ENCODE measurements around the gene MUS81. TPM values are rescaled to one million over a fixed set of nuclear protein-coding genes. Genes with fewer than 3 reads are reported as not detected.

Gene MUS81
- total and polyA plus RNA-seq, 2 donors (not counting 3 experiments of a cell fraction or from before 2014, with no cell fraction given): 57.9 to 76.9 TPM

DNA sequence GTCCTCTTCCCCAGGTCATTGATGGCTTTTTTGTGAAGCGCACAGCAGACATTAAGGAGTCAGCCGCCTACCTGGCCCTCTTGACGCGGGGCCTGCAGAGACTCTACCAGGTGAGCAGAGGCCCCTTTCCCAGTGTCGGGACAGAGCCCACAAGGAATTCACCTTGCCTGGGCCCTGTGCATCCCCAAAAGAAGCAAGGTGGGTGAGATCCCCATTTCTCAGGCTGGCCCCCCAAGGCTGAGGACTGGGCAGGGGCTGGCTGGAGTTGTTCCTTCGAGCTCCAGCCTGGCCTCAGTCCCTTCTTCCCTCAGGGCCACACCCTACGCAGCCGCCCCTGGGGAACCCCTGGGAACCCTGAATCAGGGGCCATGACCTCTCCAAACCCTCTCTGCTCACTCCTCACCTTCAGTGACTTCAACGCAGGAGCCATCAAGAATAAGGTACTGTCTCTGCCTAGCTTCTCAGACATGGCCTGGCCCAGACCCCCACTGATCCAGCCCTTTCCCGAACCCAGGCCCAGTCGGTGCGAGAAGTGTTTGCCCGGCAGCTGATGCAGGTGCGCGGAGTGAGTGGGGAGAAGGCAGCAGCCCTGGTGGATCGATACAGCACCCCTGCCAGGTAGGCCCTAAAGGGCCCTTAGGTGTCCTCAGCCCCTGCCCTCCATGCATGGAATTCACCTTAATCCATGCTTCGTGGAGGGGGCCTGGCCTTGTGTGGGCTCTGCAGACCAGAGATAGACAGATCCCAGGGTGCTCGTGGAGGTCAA, 4.7 kb downstream of the MUS81 start:
- dilution Hi-C loops (cut with MboI; ENCODE audit: extremely low pct_ligation_motif_present, low sequenced_read_pairs): no loop called here
- H3K36me3 ChIP-seq (ENCODE audit: control insufficient read depth in 2 of 2, extremely low read depth in 1 of 2, insufficient read depth in 2 of 2, low read length in 2 of 2): peaks cover 9 to 46% of the 10 kb centered on the region in 2 experiments

More for the DNA sequence above, 4.7 kb downstream of the MUS81 start:
- H3K4me2 ChIP-seq (ENCODE audit: insufficient read depth, low read length): no peak overlapping the region
- DNase-seq (ENCODE audit: low read depth, low spot score): no peak
- H3K9me1 ChIP-seq (replicated peaks; ENCODE audit: control insufficient read depth, extremely low read depth, insufficient read depth, low read length): no peaks in the 10 kb centered on the region
- H3K27me3 ChIP-seq (ENCODE audit: control insufficient read depth in 2 of 2, insufficient read depth in 2 of 2, low read length in 2 of 2): no peaks in the 10 kb centered on the region
- H3K9me3 ChIP-seq (replicated peaks; ENCODE audit: control insufficient read depth, insufficient read depth, low read length): no peaks in the 10 kb centered on the region
- no peak for FAIRE-seq
- H3K4me1 ChIP-seq (ENCODE audit: control insufficient read depth, extremely low read depth, insufficient read depth, low read length): peaks cover 15% of the 10 kb centered on the region
- BruUV-seq (replicated peaks): no TSS peak
- intact Hi-C loops (cut with micrococcal nuclease): no loop called here
- H2AFZ ChIP-seq (ENCODE audit: low read depth, low read length): no peak overlapping the region
- H3K79me2 ChIP-seq (ENCODE audit: control insufficient read depth, insufficient read depth, low read length): peaks cover 33% of the 10 kb centered on the region
- no peak overlapping the region for H3K4me3 ChIP-seq (replicated peaks in 1 of 3; ENCODE audit: insufficient read depth in 1 of 3, low read depth in 1 of 3, low read length in 3 of 3)
- H3K9ac ChIP-seq (replicated peaks; ENCODE audit: extremely low read depth, insufficient read depth, low read length): no peak overlapping the region
- ChIA-PET CTCF (interaction anchor here (2.2 to 2.3 kb wide), 2 partner anchors 20 to 23 kb away, joined by 8 to 9 read pairs; partner anchors contain the start of gene FIBP), POLR2A (no interaction called here)
- TF ChIP-seq POLR2AphosphoS5 (IDR thresholded peaks at IDR 0.05; ENCODE audit: insufficient read depth, low read depth, low read length): no peak
- TF ChIP-seq FOS (IDR thresholded peaks at IDR 0.05; ENCODE audit: borderline replicate concordance, insufficient read depth, low read length): no peak
- TF ChIP-seq JUN (IDR thresholded peaks at IDR 0.05; ENCODE audit: borderline replicate concordance, insufficient read depth, insufficient read length, low read depth): no peak
- no peak for TF ChIP-seq POLR2A (IDR thresholded peaks at IDR 0.05; ENCODE audit: low read depth, low read length)
- TF ChIP-seq MYC (IDR thresholded peaks at IDR 0.05; ENCODE audit: low read depth, low read length): no peak
- TF ChIP-seq EZH2 (IDR thresholded peaks at IDR 0.05; ENCODE audit: borderline replicate concordance, low read depth, low read length, severe bottlenecking): no peak
- TF ChIP-seq, protein P1, sequence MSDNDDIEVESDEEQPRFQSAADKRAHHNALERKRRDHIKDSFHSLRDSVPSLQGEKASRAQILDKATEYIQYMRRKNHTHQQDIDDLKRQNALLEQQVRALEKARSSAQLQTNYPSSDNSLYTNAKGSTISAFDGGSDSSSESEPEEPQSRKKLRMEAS (IDR thresholded peaks at IDR 0.05; ENCODE audit: insufficient read depth, insufficient read length): no peak
- TF ChIP-seq, protein P2, sequence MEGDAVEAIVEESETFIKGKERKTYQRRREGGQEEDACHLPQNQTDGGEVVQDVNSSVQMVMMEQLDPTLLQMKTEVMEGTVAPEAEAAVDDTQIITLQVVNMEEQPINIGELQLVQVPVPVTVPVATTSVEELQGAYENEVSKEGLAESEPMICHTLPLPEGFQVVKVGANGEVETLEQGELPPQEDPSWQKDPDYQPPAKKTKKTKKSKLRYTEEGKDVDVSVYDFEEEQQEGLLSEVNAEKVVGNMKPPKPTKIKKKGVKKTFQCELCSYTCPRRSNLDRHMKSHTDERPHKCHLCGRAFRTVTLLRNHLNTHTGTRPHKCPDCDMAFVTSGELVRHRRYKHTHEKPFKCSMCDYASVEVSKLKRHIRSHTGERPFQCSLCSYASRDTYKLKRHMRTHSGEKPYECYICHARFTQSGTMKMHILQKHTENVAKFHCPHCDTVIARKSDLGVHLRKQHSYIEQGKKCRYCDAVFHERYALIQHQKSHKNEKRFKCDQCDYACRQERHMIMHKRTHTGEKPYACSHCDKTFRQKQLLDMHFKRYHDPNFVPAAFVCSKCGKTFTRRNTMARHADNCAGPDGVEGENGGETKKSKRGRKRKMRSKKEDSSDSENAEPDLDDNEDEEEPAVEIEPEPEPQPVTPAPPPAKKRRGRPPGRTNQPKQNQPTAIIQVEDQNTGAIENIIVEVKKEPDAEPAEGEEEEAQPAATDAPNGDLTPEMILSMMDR (IDR thresholded peaks at IDR 0.05; ENCODE audit: extremely low read depth in 1 of 2, insufficient read depth in 1 of 2, low read depth in 1 of 2, low read length in 2 of 2): no peak
- no peak for TF ChIP-seq GATA2 (IDR thresholded peaks at IDR 0.05; ENCODE audit: insufficient read depth, insufficient read length, low read depth, low read length)
- H4K20me1 ChIP-seq (replicated peaks; ENCODE audit: control insufficient read depth, extremely low read depth, insufficient read depth, low read length): no peaks in the 10 kb centered on the region
- H3K27ac ChIP-seq (ENCODE audit: insufficient read depth, low read depth, low read length): no peak overlapping the region

Measured in endothelial cell of umbilical vein (primary cell).